Endothelial cell (in vitro differentiated cells): Measurements from ENCODE around the gene FKBP2. TPM values are rescaled to one million over a fixed set of nuclear protein-coding genes. Genes with fewer than 3 reads are reported as not detected.
A peak's percentile ranks its signal among the peaks of the same experiment; 100 is the strongest.

Source experiments
- DNase-seq: peaks from one replicate; pipeline ENCODE4 v3.0.0; 2021; ENCODE audit warnings: low spot score
- H3K27ac Mint-ChIP-seq: one replicate; pipeline ENCODE4 v1.8.0; 2021; ENCODE audit warnings: mixed read lengths, inconsistent platforms; ENCODE audit not compliant: unreplicated experiment
- H3K27me3 Mint-ChIP-seq: one replicate; pipeline ENCODE4 v1.8.0; 2021; ENCODE audit warnings: mild to moderate bottlenecking, moderate library complexity, mixed read lengths, inconsistent platforms; ENCODE audit not compliant: unreplicated experiment
- H3K36me3 Mint-ChIP-seq: one replicate; pipeline ENCODE4 v1.8.0; 2021; ENCODE audit warnings: mild to moderate bottlenecking, low read depth, mixed read lengths, inconsistent platforms; ENCODE audit not compliant: unreplicated experiment
- H3K4me1 Mint-ChIP-seq: one replicate; pipeline ENCODE4 v1.8.0; 2021; ENCODE audit warnings: mild to moderate bottlenecking, mixed read lengths, inconsistent platforms; ENCODE audit not compliant: unreplicated experiment
- H3K4me3 Mint-ChIP-seq: one replicate; pipeline ENCODE4 v1.8.0; 2021; ENCODE audit warnings: mild to moderate bottlenecking, mixed read lengths, inconsistent platforms; ENCODE audit not compliant: unreplicated experiment
- H3K9me3 Mint-ChIP-seq: one replicate; pipeline ENCODE4 v1.8.0; 2021; ENCODE audit warnings: mixed read lengths, inconsistent platforms; ENCODE audit not compliant: unreplicated experiment
- total RNA-seq: library from RNA; stranded (reverse); fragmentation: NEBNext Ultra II Directional; extraction: Animal tissue kit (Norgen Biotek cat#: 25700); gene quantifications from one replicate; pipeline ENCODE4 v1.2.1, GENCODE V29; 2021; ENCODE audit not compliant: unreplicated experiment
- TF ChIP-seq, protein P1 (sequence below): fragments of 200-600 bp; sonication (generic); IDR thresholded peaks from one replicate; pipeline ENCODE4 v1.5.0; 2021; ENCODE audit warnings: antibody characterized with exemption; ENCODE audit not compliant: unreplicated experiment

FKBP2 gene
- total RNA-seq, 1 donor from 2014 or later = 35.3 TPM

- Mint-ChIP-seq H3K27me3 (peaks cover 7% of the 10 kb centered on the region), H3K4me1 (peaks cover 18% of the 10 kb centered on the region), H3K9me3 (no peaks in the 10 kb centered on the region), H3K27ac (no peak overlapping the region), H3K4me3 (no peak overlapping the region), H3K36me3 (peaks cover 8% of the 10 kb centered on the region)
- TF ChIP-seq, protein P1, sequence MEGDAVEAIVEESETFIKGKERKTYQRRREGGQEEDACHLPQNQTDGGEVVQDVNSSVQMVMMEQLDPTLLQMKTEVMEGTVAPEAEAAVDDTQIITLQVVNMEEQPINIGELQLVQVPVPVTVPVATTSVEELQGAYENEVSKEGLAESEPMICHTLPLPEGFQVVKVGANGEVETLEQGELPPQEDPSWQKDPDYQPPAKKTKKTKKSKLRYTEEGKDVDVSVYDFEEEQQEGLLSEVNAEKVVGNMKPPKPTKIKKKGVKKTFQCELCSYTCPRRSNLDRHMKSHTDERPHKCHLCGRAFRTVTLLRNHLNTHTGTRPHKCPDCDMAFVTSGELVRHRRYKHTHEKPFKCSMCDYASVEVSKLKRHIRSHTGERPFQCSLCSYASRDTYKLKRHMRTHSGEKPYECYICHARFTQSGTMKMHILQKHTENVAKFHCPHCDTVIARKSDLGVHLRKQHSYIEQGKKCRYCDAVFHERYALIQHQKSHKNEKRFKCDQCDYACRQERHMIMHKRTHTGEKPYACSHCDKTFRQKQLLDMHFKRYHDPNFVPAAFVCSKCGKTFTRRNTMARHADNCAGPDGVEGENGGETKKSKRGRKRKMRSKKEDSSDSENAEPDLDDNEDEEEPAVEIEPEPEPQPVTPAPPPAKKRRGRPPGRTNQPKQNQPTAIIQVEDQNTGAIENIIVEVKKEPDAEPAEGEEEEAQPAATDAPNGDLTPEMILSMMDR = no peak
- no peak for DNase-seq
Measured at GRCh38 chr11:64210301-64211020, 30.4 kb upstream of the FKBP2 start.

- H3K4me3 Mint-ChIP-seq = peak overlapping the region; percentile 65
- H3K36me3 Mint-ChIP-seq = peaks cover 8% of the 10 kb centered on the region
- DNase-seq = no peak
- TF ChIP-seq, protein P1 = no peak
- H3K27ac Mint-ChIP-seq = no peak overlapping the region
- peaks cover 10% of the 10 kb centered on the region for H3K4me1 Mint-ChIP-seq
- H3K27me3 Mint-ChIP-seq = peaks cover 5% of the 10 kb centered on the region
- H3K9me3 Mint-ChIP-seq = no peaks in the 10 kb centered on the region
Measured at GRCh38 chr11:64211181-64211872, 29.6 kb upstream of the FKBP2 start.

- Mint-ChIP-seq H3K4me1 (peaks cover 5% of the 10 kb centered on the region), H3K27me3 (peaks cover 13% of the 10 kb centered on the region), H3K36me3 (peaks cover 13% of the 10 kb centered on the region), H3K9me3 (no peaks in the 10 kb centered on the region), H3K4me3 (no peak overlapping the region), H3K27ac (no peak overlapping the region)
- DNase-seq = no peak
- TF ChIP-seq, protein P1 = no peak
Measured at GRCh38 chr11:64216879-64217278, 24.0 kb upstream of the FKBP2 start.

GRCh38 chr11:64218628-64219353 is 22.1 kb upstream of the FKBP2 start:
- H3K27me3 Mint-ChIP-seq = peaks cover 7% of the 10 kb centered on the region
- peaks cover 5% of the 10 kb centered on the region for H3K36me3 Mint-ChIP-seq
- TF ChIP-seq, protein P1 = no peak
- no peaks in the 10 kb centered on the region for H3K9me3 Mint-ChIP-seq
- no peak overlapping the region for H3K27ac Mint-ChIP-seq
- no peak for DNase-seq
- peaks cover 5% of the 10 kb centered on the region for H3K4me1 Mint-ChIP-seq
- H3K4me3 Mint-ChIP-seq = peak overlapping the region; percentile 31
